HL-60 (cell line): ENCODE data around the gene SALL1.

Experiments used
- DNase-seq, 2 experiments: peaks; one replicate each; pipeline ENCODE4 v3.0.0-alpha.2; 2010 to 2020; ENCODE audit warnings: low read depth in 1 of 2, low spot score in 1 of 2
- H3K27ac ChIP-seq: fragments of 250-450 bp; sonication (Bioruptor Pico); replicated peaks from 2 replicates; pipeline ENCODE4 v1.5.1; 2020; ENCODE audit warnings: mild to moderate bottlenecking, moderate library complexity
- H3K27me3 ChIP-seq: fragments of 250-450 bp; sonication (Bioruptor Pico); 2 replicates; pipeline ENCODE4 v1.5.1; 2021; ENCODE audit warnings: mild to moderate bottlenecking, moderate library complexity; ENCODE audit not compliant: insufficient read depth, poor library complexity, severe bottlenecking
- H3K4me3 ChIP-seq: replicated peaks from 2 replicates; pipeline ENCODE4 v1.5.1; 2011; ENCODE audit warnings: mild to moderate bottlenecking, control low read depth, low read length; ENCODE audit not compliant: insufficient read depth
- GABPA ChIP-seq: IDR thresholded peaks from 2 replicates; pipeline ENCODE4 v1.6.1; 2012; ENCODE audit warnings: low read depth
- POLR2AphosphoS5 ChIP-seq: IDR thresholded peaks from 2 replicates; pipeline ENCODE4 v1.6.1; 2012; ENCODE audit warnings: low read depth
- REST ChIP-seq: IDR thresholded peaks from 2 replicates; pipeline ENCODE4 v1.6.1; 2012; ENCODE audit warnings: low read depth; ENCODE audit not compliant: insufficient replicate concordance
- SPI1 ChIP-seq: IDR thresholded peaks from 2 replicates; pipeline ENCODE4 v1.6.1; 2012; ENCODE audit warnings: low read depth, mild to moderate bottlenecking, borderline replicate concordance
- TF ChIP-seq, protein P1 (sequence below): IDR thresholded peaks from one replicate; pipeline ENCODE4 v1.5.1; 2011; ENCODE audit warnings: low read length, control low read depth, inconsistent platforms; ENCODE audit not compliant: insufficient read depth

The SALL1 gene

GRCh38 chr16:51168755-51169154 lies 17.7 kb upstream of the SALL1 start:
- TF ChIP-seq GABPA (no peak), SPI1 (no peak), POLR2AphosphoS5 (no peak), REST (no peak)
- TF ChIP-seq, protein P1, sequence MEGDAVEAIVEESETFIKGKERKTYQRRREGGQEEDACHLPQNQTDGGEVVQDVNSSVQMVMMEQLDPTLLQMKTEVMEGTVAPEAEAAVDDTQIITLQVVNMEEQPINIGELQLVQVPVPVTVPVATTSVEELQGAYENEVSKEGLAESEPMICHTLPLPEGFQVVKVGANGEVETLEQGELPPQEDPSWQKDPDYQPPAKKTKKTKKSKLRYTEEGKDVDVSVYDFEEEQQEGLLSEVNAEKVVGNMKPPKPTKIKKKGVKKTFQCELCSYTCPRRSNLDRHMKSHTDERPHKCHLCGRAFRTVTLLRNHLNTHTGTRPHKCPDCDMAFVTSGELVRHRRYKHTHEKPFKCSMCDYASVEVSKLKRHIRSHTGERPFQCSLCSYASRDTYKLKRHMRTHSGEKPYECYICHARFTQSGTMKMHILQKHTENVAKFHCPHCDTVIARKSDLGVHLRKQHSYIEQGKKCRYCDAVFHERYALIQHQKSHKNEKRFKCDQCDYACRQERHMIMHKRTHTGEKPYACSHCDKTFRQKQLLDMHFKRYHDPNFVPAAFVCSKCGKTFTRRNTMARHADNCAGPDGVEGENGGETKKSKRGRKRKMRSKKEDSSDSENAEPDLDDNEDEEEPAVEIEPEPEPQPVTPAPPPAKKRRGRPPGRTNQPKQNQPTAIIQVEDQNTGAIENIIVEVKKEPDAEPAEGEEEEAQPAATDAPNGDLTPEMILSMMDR: no peak
- DNase-seq: no peak
- H3K4me3 ChIP-seq: no peak overlapping the region

GRCh38 chr16:51167170-51167895 lies 16.3 kb upstream of the SALL1 start:
- TF ChIP-seq, protein P1: no peak
- TF ChIP-seq GABPA (no peak), SPI1 (no peak), REST (no peak), POLR2AphosphoS5 (no peak)
- H3K27ac ChIP-seq: no peak overlapping the region
- H3K27me3 ChIP-seq: no peaks in the 10 kb centered on the region
- no peak for DNase-seq
- no peak overlapping the region for H3K4me3 ChIP-seq

More at GRCh38 chr16:51168755-51169154, 17.7 kb upstream of the SALL1 start:
- no peak overlapping the region for H3K27ac ChIP-seq
- H3K27me3 ChIP-seq: no peaks in the 10 kb centered on the region

GRCh38 chr16:51166541-51166940 lies 15.5 kb upstream of the SALL1 start:
- TF ChIP-seq SPI1 (no peak), GABPA (no peak)
- TF ChIP-seq, protein P1: no peak
- H3K27me3 ChIP-seq: no peaks in the 10 kb centered on the region
- no peak overlapping the region for H3K4me3 ChIP-seq
- no peak overlapping the region for H3K27ac ChIP-seq
- DNase-seq: no peak

GRCh38 chr16:51166091-51166490 lies 15.0 kb upstream of the SALL1 start:
- no peaks in the 10 kb centered on the region for H3K27me3 ChIP-seq
- H3K27ac ChIP-seq: no peak overlapping the region
- DNase-seq: no peak
- TF ChIP-seq REST: no peak
- TF ChIP-seq GABPA: no peak
- no peak for TF ChIP-seq SPI1
- TF ChIP-seq, protein P1: no peak
- no peak for TF ChIP-seq POLR2AphosphoS5
- no peak overlapping the region for H3K4me3 ChIP-seq
